ENCODE data around the gene PBX1. TPM values are rescaled to one million over a fixed set of nuclear protein-coding genes. Genes with fewer than 3 reads are reported as not detected.
A peak's percentile ranks its signal among the peaks of the same experiment; 100 is the strongest.

The PBX1 gene
- total and polyA plus RNA-seq, 7 donors = 6.7 to 168 (median 118) TPM

- Histone ChIP-seq H3K27me3 (no peaks in the 10 kb centered on the region), H3K4me3 (no peak overlapping the region), H3K36me3 (peaks cover 0 to 6% (median 0%) of the 10 kb centered on the region in 4 donors), H3K9me3 (no peaks in the 10 kb centered on the region), H3K27ac (peak overlapping the region; percentile 8 to 66 (median 38)), H3K4me1 (peaks cover 0 to 39% (median 24%) of the 10 kb centered on the region in 4 donors)
- intact Hi-C loops (cut with DNase I) = no loop called here
- WGBS, 2 donors = 89% methylated on average over 13 of the region's 13 CpGs
- no peak for DNase-seq
- TF ChIP-seq CTCF (IDR thresholded peaks at IDR 0.05) (no peak), EP300 (IDR thresholded peaks at IDR 0.05) (no peak), POLR2AphosphoS5 (IDR thresholded peaks at IDR 0.05) (no peak), POLR2A (IDR thresholded peaks at IDR 0.05) (no peak)
These were observed 130.9 kb downstream of the PBX1 start for GRCh38 chr1:164689672-164690511.

GRCh38 chr1:164692420-164692819 lies 133.4 kb downstream of the PBX1 start:
- H3K4me3 ChIP-seq = no peak overlapping the region
- 92 to 93% methylated on average over 2 of the region's 2 CpGs for WGBS, 2 donors
- no peaks in the 10 kb centered on the region for H3K9me3 ChIP-seq
- DNase-seq = no peak
- no peak for TF ChIP-seq CTCF (IDR thresholded peaks at IDR 0.05)
- TF ChIP-seq EP300 (IDR thresholded peaks at IDR 0.05) = no peak
- TF ChIP-seq POLR2A (IDR thresholded peaks at IDR 0.05) = no peak
- TF ChIP-seq POLR2AphosphoS5 (IDR thresholded peaks at IDR 0.05) = no peak
- H3K27me3 ChIP-seq = no peaks in the 10 kb centered on the region
- H3K4me1 ChIP-seq = peaks cover 0 to 36% (median 32%) of the 10 kb centered on the region in 4 donors
- no peak overlapping the region for H3K27ac ChIP-seq
- intact Hi-C loops (cut with DNase I) = no loop called here
- peaks cover 0 to 6% (median 0%) of the 10 kb centered on the region in 4 donors for H3K36me3 ChIP-seq

- Histone ChIP-seq H3K4me3 (no peak overlapping the region), H3K9me3 (no peaks in the 10 kb centered on the region), H3K4me1 (peaks cover 0 to 48% (median 43%) of the 10 kb centered on the region in 4 donors), H3K27me3 (no peaks in the 10 kb centered on the region), H3K36me3 (peaks cover 0 to 6% (median 0%) of the 10 kb centered on the region in 4 donors), H3K27ac (no peak overlapping the region)
- TF ChIP-seq CTCF (IDR thresholded peaks at IDR 0.05) (no peak), POLR2A (IDR thresholded peaks at IDR 0.05) (no peak), POLR2AphosphoS5 (IDR thresholded peaks at IDR 0.05) (no peak), EP300 (IDR thresholded peaks at IDR 0.05) (no peak)
- no peak for DNase-seq
- 89 to 92% methylated on average over 4 of the region's 4 CpGs for WGBS, 2 donors
- intact Hi-C loops (cut with DNase I) = no loop called here
These were observed 134.8 kb downstream of the PBX1 start for GRCh38 chr1:164693564-164694359.

GRCh38 chr1:164694505-164694904 lies 135.5 kb downstream of the PBX1 start:
- peaks cover 0 to 52% (median 44%) of the 10 kb centered on the region in 4 donors for H3K4me1 ChIP-seq
- no peak overlapping the region for H3K4me3 ChIP-seq
- no peak for TF ChIP-seq EP300 (IDR thresholded peaks at IDR 0.05)
- no peak for TF ChIP-seq CTCF (IDR thresholded peaks at IDR 0.05)
- no peak for TF ChIP-seq POLR2AphosphoS5 (IDR thresholded peaks at IDR 0.05)
- TF ChIP-seq POLR2A (IDR thresholded peaks at IDR 0.05) = no peak
- H3K27me3 ChIP-seq = no peaks in the 10 kb centered on the region
- peaks cover 0 to 6% (median 0%) of the 10 kb centered on the region in 4 donors for H3K36me3 ChIP-seq
- WGBS, 2 donors = 96% methylated on average over 2 of the region's 2 CpGs
- H3K9me3 ChIP-seq = no peaks in the 10 kb centered on the region
- no peak overlapping the region for H3K27ac ChIP-seq
- intact Hi-C loops (cut with DNase I) = no loop called here
- no peak for DNase-seq

Data from sigmoid colon (tissue), 7 donors.